A549 (cell line): Measurements from ENCODE around the gene APAF1. TPM values are rescaled to one million over a fixed set of nuclear protein-coding genes. Genes with fewer than 3 reads are reported as not detected.
"Not testable (repeated sequence)": the region's sequence is repeated elsewhere in the genome, so short reads cannot be mapped to it uniquely, and the experiment has no call there.

Experiments
- ATAC-seq, 2 experiments: fragments of 200-7000 bp in 1 of 2; fragments of >200 bp in 1 of 2; cut with Nextera tagmentation in 1 of 2; cut with Tn5 transposase in 1 of 2; 3 replicates each; pipeline versions ENCODE4 v1.8.0 to v1.9.1; 2018 to 2020; ENCODE audit warnings: mild to moderate bottlenecking in 1 of 2, moderate library complexity in 1 of 2
- CTCF ChIA-PET: fragments of 300-600 bp; sonication (Branson Sonifier 250); formaldehyde crosslinking; extraction: SDS; loops from one replicate; lab custom pipeline; 2021; ENCODE audit warnings: antibody characterized with exemption, inconsistent platforms; lab: Yijun Ruan, JAX
- POLR2A ChIA-PET: fragments of 350-600 bp; formaldehyde crosslinking; extraction: SDS; loops from one replicate; lab custom pipeline; 2021; ENCODE audit warnings: antibody characterized with exemption, inconsistent platforms; lab: Yijun Ruan, JAX
- DNase-seq, 2 experiments: peaks; one replicate each; pipeline versions ENCODE4 v3.0.0 to v3.0.0-alpha.2; 2011 to 2016; ENCODE audit warnings: low read depth in 1 of 2, low spot score in 1 of 2
- FAIRE-seq: peaks from 2 replicates; lab custom pipeline; 2011; peaks lifted over from hg19 to GRCh38; lab: Jason Lieb, UNC
- H3K27ac ChIP-seq, 2 experiments: fragments of >200 bp; sonication (Bioruptor Twin); formaldehyde crosslinking; 3 replicates each; pipeline ENCODE4 v1.5.1; 2016 to 2017
- H3K4me1 ChIP-seq: fragments of >200 bp; sonication (Bioruptor Twin); formaldehyde crosslinking; 3 replicates; pipeline ENCODE4 v1.6.1; 2016
- H3K4me2 ChIP-seq: fragments of >200 bp; sonication (Bioruptor Twin); formaldehyde crosslinking; 3 replicates; pipeline ENCODE4 v1.6.1; 2016
- H3K4me3 ChIP-seq: fragments of >200 bp; sonication (Bioruptor Twin); formaldehyde crosslinking; 3 replicates; pipeline ENCODE4 v1.5.1; 2016
- H3K9me3 ChIP-seq: fragments of >200 bp; sonication (Bioruptor Twin); formaldehyde crosslinking; 3 replicates; pipeline ENCODE4 v1.6.1; 2016
- BCL3 ChIP-seq: fragments of >200 bp; sonication (Bioruptor Twin); formaldehyde crosslinking; IDR thresholded peaks from 3 replicates; pipeline ENCODE4 v1.6.1; 2016
- CBX2 ChIP-seq: fragments of 200-600 bp; sonication (generic); IDR thresholded peaks from 2 replicates; pipeline ENCODE4 v1.6.1; 2016; ENCODE audit warnings: low read depth, mild to moderate bottlenecking, borderline replicate concordance
- CBX8 ChIP-seq: fragments of 200-600 bp; sonication (generic); IDR thresholded peaks from 2 replicates; pipeline ENCODE4 v1.6.1; 2016
- EHF ChIP-seq: fragments of 250-450 bp; sonication (Bioruptor Pico); IDR thresholded peaks from 2 replicates; pipeline ENCODE4 v1.5.0; 2020; ENCODE audit warnings: mild to moderate bottlenecking
- EP300 ChIP-seq, 2 experiments: fragments of >200 bp; sonication (Bioruptor Twin); formaldehyde crosslinking; IDR thresholded peaks; 2 replicates in 1 of 2; 3 replicates in 1 of 2; pipeline ENCODE4 v1.6.1; 2016 to 2017
- ESRRA ChIP-seq: fragments of 150-350 bp; IDR thresholded peaks from 2 replicates; pipeline ENCODE4 v1.6.1; 2014; ENCODE audit warnings: mild to moderate bottlenecking, low read length, borderline replicate concordance
- FOSL2 ChIP-seq, 2 experiments: fragments of 450-650 bp in 1 of 2; fragments of >200 bp in 1 of 2; sonication (Bioruptor Twin) in 1 of 2; formaldehyde crosslinking; IDR thresholded peaks; 2 replicates each; pipeline versions ENCODE4 v1.5.0 to v1.6.1; 2016 to 2020; ENCODE audit warnings: mild to moderate bottlenecking in 1 of 2, moderate library complexity in 1 of 2
- FOXS1 ChIP-seq: fragments of 250-450 bp; sonication (Bioruptor Pico); IDR thresholded peaks from 2 replicates; pipeline ENCODE4 v1.5.0; 2020; ENCODE audit warnings: mild to moderate bottlenecking, moderate library complexity
- GATA3 ChIP-seq: IDR thresholded peaks from 2 replicates; pipeline ENCODE4 v1.6.1; 2012; ENCODE audit warnings: borderline replicate concordance
- HDAC2 ChIP-seq: fragments of 200-600 bp; sonication (generic); IDR thresholded peaks from 2 replicates; pipeline ENCODE4 v1.6.1; 2016
- HOXB13 ChIP-seq: fragments of 250-450 bp; sonication (Bioruptor Pico); IDR thresholded peaks from 2 replicates; pipeline ENCODE4 v1.5.0; 2020; ENCODE audit warnings: low read depth, mild to moderate bottlenecking, moderate library complexity
- JUN ChIP-seq, 2 experiments: fragments of >200 bp; sonication (Bioruptor Twin); formaldehyde crosslinking; IDR thresholded peaks; 2 replicates in 1 of 2; 3 replicates in 1 of 2; pipeline ENCODE4 v1.6.1; 2016 to 2017
- JUNB ChIP-seq: fragments of >200 bp; sonication (Bioruptor Twin); formaldehyde crosslinking; IDR thresholded peaks from 2 replicates; pipeline ENCODE4 v1.6.1; 2016
- MAX ChIP-seq: IDR thresholded peaks from 2 replicates; pipeline ENCODE4 v1.6.1; 2012
- NFE2L2 ChIP-seq: fragments of 150-350 bp; conservative IDR thresholded peaks from 2 replicates; pipeline ENCODE4 v1.6.1; 2014; ENCODE audit warnings: low read length
- PHF8 ChIP-seq: fragments of 200-600 bp; sonication (generic); IDR thresholded peaks from 2 replicates; pipeline ENCODE4 v1.6.1; 2016; ENCODE audit warnings: low read depth, mild to moderate bottlenecking, antibody characterized with exemption, moderate library complexity, borderline replicate concordance
- RCOR1 ChIP-seq: fragments of 150-350 bp; IDR thresholded peaks from 2 replicates; pipeline ENCODE4 v1.6.1; 2014; ENCODE audit warnings: antibody characterized with exemption, low read length, low read depth
- RFX5 ChIP-seq: fragments of 450-650 bp; IDR thresholded peaks from 2 replicates; pipeline ENCODE4 v1.7.1; 2014; ENCODE audit warnings: antibody characterized with exemption, mild to moderate bottlenecking, moderate library complexity
- RNF2 ChIP-seq: fragments of 200-600 bp; sonication (generic); IDR thresholded peaks from 2 replicates; pipeline ENCODE4 v1.6.1; 2016; ENCODE audit warnings: low read depth, mild to moderate bottlenecking, antibody characterized with exemption, moderate library complexity, borderline replicate concordance
- ZSCAN20 ChIP-seq: fragments of 250-450 bp; sonication (Bioruptor Pico); IDR thresholded peaks from 2 replicates; pipeline ENCODE4 v1.8.0; 2022; ENCODE audit warnings: mild to moderate bottlenecking, moderate library complexity
- WGBS: methylation state at CpG from one replicate; pipeline ENCODE4 v1.1.6; 2017; ENCODE audit errors: missing lambda C conversion rate; 5-methylcytosine and 5-hydroxymethylcytosine counted together
- polyA plus RNA-seq, 4 experiments: library from polyadenylated mRNA; depleted of rRNA in 3 of 4; stranded (reverse); fragments of >200 nt; fragmentation: RNase III in 1 of 4; extraction: RNeasy Plus Mini Kit Qiagen cat#74134 plus additional on column Dnase treatment in 1 of 4; gene quantifications; 2 replicates in 3 of 4; 3 replicates in 1 of 4; pipeline ENCODE4 v1.2.3, GENCODE V29; 2011 to 2017
- TF ChIP-seq, protein P1 (sequence below): fragments of 250-450 bp; sonication (Bioruptor Pico); IDR thresholded peaks from 2 replicates; pipeline ENCODE4 v1.5.0; 2021; ENCODE audit warnings: mild to moderate bottlenecking, moderate library complexity, borderline replicate concordance
- TF ChIP-seq, protein P2 (sequence below): fragments of 150-350 bp; IDR thresholded peaks from 2 replicates; pipeline ENCODE4 v1.6.1; 2014; ENCODE audit warnings: low read depth, mild to moderate bottlenecking, low read length
- TF ChIP-seq, protein P3 (sequence below): fragments of 200-600 bp; sonication (generic); IDR thresholded peaks from 2 replicates; pipeline ENCODE4 v1.6.1; 2016; ENCODE audit warnings: antibody characterized with exemption, mild to moderate bottlenecking, moderate library complexity
- TF ChIP-seq, protein P4 (sequence below): fragments of 250-450 bp; sonication (Bioruptor Pico); IDR thresholded peaks from 2 replicates; pipeline ENCODE4 v1.5.0; 2020; ENCODE audit warnings: low read depth, mild to moderate bottlenecking, moderate library complexity

Gene APAF1
- polyA plus RNA-seq, 2 of the 4 experiments (the other 2 are of a cell fraction): 13.2 to 15.7 TPM

- TF ChIP-seq, protein P1, sequence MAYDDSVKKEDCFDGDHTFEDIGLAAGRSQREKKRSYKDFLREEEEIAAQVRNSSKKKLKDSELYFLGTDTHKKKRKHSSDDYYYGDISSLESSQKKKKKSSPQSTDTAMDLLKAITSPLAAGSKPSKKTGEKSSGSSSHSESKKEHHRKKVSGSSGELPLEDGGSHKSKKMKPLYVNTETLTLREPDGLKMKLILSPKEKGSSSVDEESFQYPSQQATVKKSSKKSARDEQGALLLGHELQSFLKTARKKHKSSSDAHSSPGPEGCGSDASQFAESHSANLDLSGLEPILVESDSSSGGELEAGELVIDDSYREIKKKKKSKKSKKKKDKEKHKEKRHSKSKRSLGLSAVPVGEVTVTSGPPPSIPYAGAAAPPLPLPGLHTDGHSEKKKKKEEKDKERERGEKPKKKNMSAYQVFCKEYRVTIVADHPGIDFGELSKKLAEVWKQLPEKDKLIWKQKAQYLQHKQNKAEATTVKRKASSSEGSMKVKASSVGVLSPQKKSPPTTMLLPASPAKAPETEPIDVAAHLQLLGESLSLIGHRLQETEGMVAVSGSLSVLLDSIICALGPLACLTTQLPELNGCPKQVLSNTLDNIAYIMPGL (CRISPR knock-in tag): no peak
- TF ChIP-seq MAX (peak; percentile 12; the same call in 1 of the 2 replicates), HOXB13 (CRISPR knock-in tag) (no peak), CBX8 (no peak), JUNB (no peak), ZSCAN20 (CRISPR knock-in tag) (no peak), HDAC2 (no peak), PHF8 (no peak), BCL3 (no peak), RNF2 (no peak), ESRRA (no peak), RCOR1 (no peak), JUN (IDR thresholded peaks at IDR 0.05) (no peak), FOXS1 (CRISPR knock-in tag) (no peak)
- TF ChIP-seq, protein P2, sequence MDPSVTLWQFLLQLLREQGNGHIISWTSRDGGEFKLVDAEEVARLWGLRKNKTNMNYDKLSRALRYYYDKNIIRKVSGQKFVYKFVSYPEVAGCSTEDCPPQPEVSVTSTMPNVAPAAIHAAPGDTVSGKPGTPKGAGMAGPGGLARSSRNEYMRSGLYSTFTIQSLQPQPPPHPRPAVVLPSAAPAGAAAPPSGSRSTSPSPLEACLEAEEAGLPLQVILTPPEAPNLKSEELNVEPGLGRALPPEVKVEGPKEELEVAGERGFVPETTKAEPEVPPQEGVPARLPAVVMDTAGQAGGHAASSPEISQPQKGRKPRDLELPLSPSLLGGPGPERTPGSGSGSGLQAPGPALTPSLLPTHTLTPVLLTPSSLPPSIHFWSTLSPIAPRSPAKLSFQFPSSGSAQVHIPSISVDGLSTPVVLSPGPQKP: no peak
These were observed 109.0 kb downstream of the APAF1 start (continued) for GRCh38 chr12:98754095-98754494.

GRCh38 chr12:98755855-98756254 lies 110.8 kb downstream of the APAF1 start:
- FAIRE-seq; POLR2A ChIA-PET; H3K4me3 ChIP-seq; H3K4me2 ChIP-seq; H3K9me3 ChIP-seq; TF ChIP-seq FOSL2 (IDR thresholded peaks at IDR 0.05): not testable (repeated sequence)
- TF ChIP-seq FOSL2 (CRISPR knock-in tag; IDR thresholded peaks at IDR 0.05): peak; percentile 80
- Histone ChIP-seq H3K4me1 (peaks cover 26% of the 10 kb centered on the region), H3K27ac (peak overlapping the region in 1 of 2 experiments; percentile 32; a peak in 1 of 6 replicates)
- 65% methylated on average over 5 of the region's 5 CpGs for WGBS
- DNase-seq (peak; percentile 44 to 50), ATAC-seq (peak in 1 of 2 experiments; percentile 17; a peak in 2 of 6 replicates)
- CTCF ChIA-PET: interaction anchor here (0.6 to 1.2 kb wide), 2 partner anchors 243 to 1410 kb away, joined by 3 read pairs; no protein-coding TSS in a partner anchor

DNA sequence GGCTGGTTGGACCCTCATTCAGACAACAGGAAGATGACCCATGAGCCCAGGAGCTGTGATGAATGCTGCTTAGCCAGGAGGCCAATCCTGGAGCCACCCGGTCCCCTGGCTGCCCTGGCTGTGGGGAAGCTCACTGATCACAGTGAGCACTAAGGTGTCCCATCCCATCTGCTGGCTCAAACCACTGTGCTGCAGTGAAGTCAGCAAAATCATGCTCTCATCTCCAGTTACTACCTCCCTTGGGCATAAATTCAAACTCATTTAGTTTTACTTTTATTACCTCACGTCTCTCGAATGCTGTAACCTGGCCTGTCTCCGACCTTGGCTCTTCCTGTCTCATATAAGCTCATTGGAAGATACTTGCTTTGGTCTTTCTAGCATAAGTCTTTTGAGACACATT lies 112.4 kb downstream of the APAF1 start:
- CTCF ChIA-PET: interaction anchor here (0.7 to 0.9 kb wide), 2 partner anchors 17 to 242 kb away, joined by 3 to 7 read pairs; no protein-coding TSS in a partner anchor
- ATAC-seq (no peak), DNase-seq (no peak), FAIRE-seq (no peak)
- Histone ChIP-seq H3K27ac (no peak overlapping the region), H3K4me2 (no peak overlapping the region), H3K4me3 (no peak overlapping the region), H3K9me3 (no peaks in the 10 kb centered on the region), H3K4me1 (peaks cover 25% of the 10 kb centered on the region)
- POLR2A ChIA-PET: no interaction called here
- TF ChIP-seq EHF (CRISPR knock-in tag): no peak
- TF ChIP-seq, protein P3, sequence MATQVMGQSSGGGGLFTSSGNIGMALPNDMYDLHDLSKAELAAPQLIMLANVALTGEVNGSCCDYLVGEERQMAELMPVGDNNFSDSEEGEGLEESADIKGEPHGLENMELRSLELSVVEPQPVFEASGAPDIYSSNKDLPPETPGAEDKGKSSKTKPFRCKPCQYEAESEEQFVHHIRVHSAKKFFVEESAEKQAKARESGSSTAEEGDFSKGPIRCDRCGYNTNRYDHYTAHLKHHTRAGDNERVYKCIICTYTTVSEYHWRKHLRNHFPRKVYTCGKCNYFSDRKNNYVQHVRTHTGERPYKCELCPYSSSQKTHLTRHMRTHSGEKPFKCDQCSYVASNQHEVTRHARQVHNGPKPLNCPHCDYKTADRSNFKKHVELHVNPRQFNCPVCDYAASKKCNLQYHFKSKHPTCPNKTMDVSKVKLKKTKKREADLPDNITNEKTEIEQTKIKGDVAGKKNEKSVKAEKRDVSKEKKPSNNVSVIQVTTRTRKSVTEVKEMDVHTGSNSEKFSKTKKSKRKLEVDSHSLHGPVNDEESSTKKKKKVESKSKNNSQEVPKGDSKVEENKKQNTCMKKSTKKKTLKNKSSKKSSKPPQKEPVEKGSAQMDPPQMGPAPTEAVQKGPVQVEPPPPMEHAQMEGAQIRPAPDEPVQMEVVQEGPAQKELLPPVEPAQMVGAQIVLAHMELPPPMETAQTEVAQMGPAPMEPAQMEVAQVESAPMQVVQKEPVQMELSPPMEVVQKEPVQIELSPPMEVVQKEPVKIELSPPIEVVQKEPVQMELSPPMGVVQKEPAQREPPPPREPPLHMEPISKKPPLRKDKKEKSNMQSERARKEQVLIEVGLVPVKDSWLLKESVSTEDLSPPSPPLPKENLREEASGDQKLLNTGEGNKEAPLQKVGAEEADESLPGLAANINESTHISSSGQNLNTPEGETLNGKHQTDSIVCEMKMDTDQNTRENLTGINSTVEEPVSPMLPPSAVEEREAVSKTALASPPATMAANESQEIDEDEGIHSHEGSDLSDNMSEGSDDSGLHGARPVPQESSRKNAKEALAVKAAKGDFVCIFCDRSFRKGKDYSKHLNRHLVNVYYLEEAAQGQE: no peak
- TF ChIP-seq RFX5: no peak
- no peak for TF ChIP-seq NFE2L2
- TF ChIP-seq CBX2: no peak
- TF ChIP-seq EP300 (IDR thresholded peaks at IDR 0.05): no peak
- TF ChIP-seq, protein P4, sequence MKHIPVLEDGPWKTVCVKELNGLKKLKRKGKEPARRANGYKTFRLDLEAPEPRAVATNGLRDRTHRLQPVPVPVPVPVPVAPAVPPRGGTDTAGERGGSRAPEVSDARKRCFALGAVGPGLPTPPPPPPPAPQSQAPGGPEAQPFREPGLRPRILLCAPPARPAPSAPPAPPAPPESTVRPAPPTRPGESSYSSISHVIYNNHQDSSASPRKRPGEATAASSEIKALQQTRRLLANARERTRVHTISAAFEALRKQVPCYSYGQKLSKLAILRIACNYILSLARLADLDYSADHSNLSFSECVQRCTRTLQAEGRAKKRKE (CRISPR knock-in tag): no peak
- no peak for TF ChIP-seq GATA3
- no peak for TF ChIP-seq ESRRA
- 89% methylated on average over 4 of the region's 4 CpGs for WGBS
